Panc1 (cell line): ENCODE data around the gene TUBG1. TPM values are rescaled to one million over a fixed set of nuclear protein-coding genes. Genes with fewer than 3 reads are reported as not detected.

Experiments used
- ATAC-seq: fragments of 200-7000 bp; cut with Tn5 transposase; 2 replicates; pipeline ENCODE4 v1.9.1; 2020; ENCODE audit warnings: mild to moderate bottlenecking, moderate library complexity
- BruUV-seq: library from RNA; stranded (reverse); fragments of 400-500 nt; replicated peaks from 2 replicates; lab custom pipeline; 2021; lab: Mats Ljungman, UMichigan
- CTCF ChIA-PET: fragments of 300-600 bp; sonication (Branson Sonifier 250); formaldehyde crosslinking; loops from one replicate; lab custom pipeline; 2022; ENCODE audit warnings: antibody characterized with exemption; lab: Charles Lee
- POLR2A ChIA-PET: fragments of 300-600 bp; sonication (Branson Sonifier 250); formaldehyde crosslinking; loops from one replicate; lab custom pipeline; 2022; ENCODE audit warnings: antibody characterized with exemption; lab: Charles Lee
- DNase-seq: peaks from one replicate; pipeline ENCODE4 v3.0.0-alpha.2; 2010; ENCODE audit warnings: low read depth, low spot score
- H3K27ac ChIP-seq: 2 replicates; pipeline ENCODE4 v1.5.1; 2011; ENCODE audit warnings: mild to moderate bottlenecking, low read length, inconsistent platforms
- H3K27me3 ChIP-seq: fragments of 200-500 bp; sonication (Bioruptor generic); 2 replicates; pipeline ENCODE4 v1.6.0; 2014; ENCODE audit warnings: low read length, inconsistent platforms; ENCODE audit not compliant: control insufficient read depth, insufficient read depth
- H3K36me3 ChIP-seq: fragments of 200-500 bp; sonication (Bioruptor generic); 2 replicates; pipeline ENCODE4 v1.5.1; 2014; ENCODE audit warnings: inconsistent platforms, mild to moderate bottlenecking, low read length, moderate library complexity; ENCODE audit not compliant: control insufficient read depth, insufficient read depth
- H3K4me1 ChIP-seq: 2 replicates; pipeline ENCODE4 v1.5.1; 2011; ENCODE audit warnings: inconsistent platforms, mild to moderate bottlenecking, low read length, moderate library complexity; ENCODE audit not compliant: control insufficient read depth, insufficient read depth
- H3K4me3 ChIP-seq, 2 experiments: 2 replicates each; pipeline ENCODE4 v1.5.1; 2011 to 2012; ENCODE audit warnings: low read depth in 2 of 2, low read length in 2 of 2, mild to moderate bottlenecking in 2 of 2, inconsistent platforms in 1 of 2, moderate library complexity in 1 of 2
- H3K9me3 ChIP-seq: fragments of 200-500 bp; sonication (Bioruptor generic); 2 replicates; pipeline ENCODE4 v1.5.1; 2014; ENCODE audit warnings: low read depth, mild to moderate bottlenecking, inconsistent platforms, low read length, moderate library complexity; ENCODE audit not compliant: control insufficient read depth, insufficient read depth
- POLR2AphosphoS5 ChIP-seq: IDR thresholded peaks from 2 replicates; pipeline ENCODE4 v1.6.1; 2012; ENCODE audit warnings: mild to moderate bottlenecking, low read depth, low read length, moderate library complexity
- SIN3A ChIP-seq: IDR thresholded peaks from 2 replicates; pipeline ENCODE4 v1.6.1; 2012; ENCODE audit warnings: low read depth, mild to moderate bottlenecking, low read length, moderate library complexity, borderline replicate concordance; ENCODE audit not compliant: insufficient read depth
- TCF7L2 ChIP-seq: IDR thresholded peaks from 2 replicates; pipeline ENCODE4 v1.6.1; 2011; ENCODE audit warnings: mild to moderate bottlenecking, low read depth, low read length, inconsistent platforms
- in situ Hi-C: cut with HindIII; loops from 2 replicates; pipeline ENCODE4 v1.10.0; 2016; ENCODE audit warnings: low sequenced_read_pairs, low pct_unique_long_range_greater_than_20kb
- intact Hi-C: fragments of 100-400 bp; cut with micrococcal nuclease; formaldehyde crosslinking; loops from one replicate; pipeline ENCODE4 v1.10.0; 2022; ENCODE audit not compliant: unreplicated experiment
- total RNA-seq: library from RNA; stranded (reverse); gene quantifications from one replicate; pipeline ENCODE4 v1.2.1, GENCODE V29; 2021; ENCODE audit not compliant: unreplicated experiment
- TF ChIP-seq, protein P1 (sequence below): fragments of 450-650 bp; IDR thresholded peaks from 2 replicates; pipeline ENCODE4 v1.5.1; 2017; ENCODE audit warnings: mild to moderate bottlenecking
- TF ChIP-seq, protein P2 (sequence below), 2 experiments: IDR thresholded peaks; 2 replicates each; pipeline ENCODE4 v1.6.1; 2011 to 2012; ENCODE audit warnings: low read depth in 2 of 2, control low read depth in 1 of 2, low read length in 1 of 2, mild to moderate bottlenecking in 1 of 2, moderate library complexity in 1 of 2; ENCODE audit not compliant: insufficient read depth in 1 of 2

TUBG1 gene
- total RNA-seq, 1 experiment from 2014 or later = 99.8 TPM

DNA sequence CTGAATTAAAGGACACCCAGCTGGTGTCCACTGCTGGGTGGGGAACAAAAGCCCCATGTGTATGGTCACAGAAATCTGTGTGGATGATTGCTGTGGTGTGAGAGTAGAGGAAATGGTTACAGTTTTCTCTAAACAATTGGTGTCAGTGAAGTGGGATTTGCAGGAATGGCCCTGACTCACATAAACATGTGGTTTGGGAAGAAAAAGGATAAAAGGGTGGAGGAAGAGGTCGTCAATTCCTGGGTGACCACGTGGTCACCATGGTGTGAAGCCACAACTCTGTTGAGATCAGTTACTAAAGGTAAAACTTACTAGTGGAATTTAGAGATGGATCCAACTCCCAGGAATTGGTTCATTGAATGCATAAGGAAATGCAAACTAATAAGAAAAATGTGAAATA is 46.0 kb downstream of the TUBG1 start:
- no TSS peak for BruUV-seq

DNA sequence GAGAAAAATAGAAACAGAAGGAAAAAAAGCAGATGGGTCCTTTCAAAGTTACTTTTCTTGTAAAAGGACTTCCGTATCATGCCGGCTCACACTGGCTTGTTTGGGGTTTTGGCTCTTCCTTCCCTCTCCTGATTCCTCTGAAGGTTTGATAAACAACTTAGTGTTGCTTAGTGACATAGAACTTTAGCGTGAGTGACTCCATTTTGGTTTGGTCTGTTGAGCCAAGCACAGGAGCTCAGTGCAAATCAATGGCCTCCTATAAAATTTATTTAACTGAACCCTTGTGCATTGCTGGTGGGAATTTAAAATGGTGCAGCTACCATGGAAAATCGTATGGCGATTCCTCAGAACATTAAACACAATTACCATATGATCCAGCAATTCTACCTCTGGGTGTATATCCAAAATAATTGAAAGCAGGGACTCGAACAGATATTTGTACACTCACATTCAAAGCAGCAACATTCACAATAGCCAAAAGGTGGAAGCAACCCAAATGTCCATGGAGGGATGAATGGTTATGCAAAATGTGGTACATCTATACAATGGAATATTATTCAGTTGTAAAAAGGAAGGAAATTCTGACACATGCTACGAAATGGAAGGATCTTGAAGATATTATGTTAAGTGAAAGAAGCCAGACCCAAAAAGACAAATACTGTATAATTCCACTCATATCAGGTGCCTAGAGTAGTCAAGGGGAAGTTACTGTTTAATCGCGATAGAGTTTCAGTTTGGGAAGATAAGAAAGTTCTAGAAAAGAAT is 48.5 kb downstream of the TUBG1 start:
- H3K4me1 ChIP-seq = peaks cover 9% of the 10 kb centered on the region
- H3K36me3 ChIP-seq = no peaks in the 10 kb centered on the region; the same call in 1 of the 2 replicates
- CTCF ChIA-PET = no interaction called here
- in situ Hi-C loops = no loop called here
- DNase-seq = no peak
- BruUV-seq = no TSS peak
- ATAC-seq = no peak
- no peaks in the 10 kb centered on the region for H3K27me3 ChIP-seq
- H3K9me3 ChIP-seq = no peaks in the 10 kb centered on the region
- H3K27ac ChIP-seq = no peak overlapping the region; the same call in 1 of the 2 replicates
- TF ChIP-seq, protein P1, sequence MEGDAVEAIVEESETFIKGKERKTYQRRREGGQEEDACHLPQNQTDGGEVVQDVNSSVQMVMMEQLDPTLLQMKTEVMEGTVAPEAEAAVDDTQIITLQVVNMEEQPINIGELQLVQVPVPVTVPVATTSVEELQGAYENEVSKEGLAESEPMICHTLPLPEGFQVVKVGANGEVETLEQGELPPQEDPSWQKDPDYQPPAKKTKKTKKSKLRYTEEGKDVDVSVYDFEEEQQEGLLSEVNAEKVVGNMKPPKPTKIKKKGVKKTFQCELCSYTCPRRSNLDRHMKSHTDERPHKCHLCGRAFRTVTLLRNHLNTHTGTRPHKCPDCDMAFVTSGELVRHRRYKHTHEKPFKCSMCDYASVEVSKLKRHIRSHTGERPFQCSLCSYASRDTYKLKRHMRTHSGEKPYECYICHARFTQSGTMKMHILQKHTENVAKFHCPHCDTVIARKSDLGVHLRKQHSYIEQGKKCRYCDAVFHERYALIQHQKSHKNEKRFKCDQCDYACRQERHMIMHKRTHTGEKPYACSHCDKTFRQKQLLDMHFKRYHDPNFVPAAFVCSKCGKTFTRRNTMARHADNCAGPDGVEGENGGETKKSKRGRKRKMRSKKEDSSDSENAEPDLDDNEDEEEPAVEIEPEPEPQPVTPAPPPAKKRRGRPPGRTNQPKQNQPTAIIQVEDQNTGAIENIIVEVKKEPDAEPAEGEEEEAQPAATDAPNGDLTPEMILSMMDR = no peak
- TF ChIP-seq, protein P2, sequence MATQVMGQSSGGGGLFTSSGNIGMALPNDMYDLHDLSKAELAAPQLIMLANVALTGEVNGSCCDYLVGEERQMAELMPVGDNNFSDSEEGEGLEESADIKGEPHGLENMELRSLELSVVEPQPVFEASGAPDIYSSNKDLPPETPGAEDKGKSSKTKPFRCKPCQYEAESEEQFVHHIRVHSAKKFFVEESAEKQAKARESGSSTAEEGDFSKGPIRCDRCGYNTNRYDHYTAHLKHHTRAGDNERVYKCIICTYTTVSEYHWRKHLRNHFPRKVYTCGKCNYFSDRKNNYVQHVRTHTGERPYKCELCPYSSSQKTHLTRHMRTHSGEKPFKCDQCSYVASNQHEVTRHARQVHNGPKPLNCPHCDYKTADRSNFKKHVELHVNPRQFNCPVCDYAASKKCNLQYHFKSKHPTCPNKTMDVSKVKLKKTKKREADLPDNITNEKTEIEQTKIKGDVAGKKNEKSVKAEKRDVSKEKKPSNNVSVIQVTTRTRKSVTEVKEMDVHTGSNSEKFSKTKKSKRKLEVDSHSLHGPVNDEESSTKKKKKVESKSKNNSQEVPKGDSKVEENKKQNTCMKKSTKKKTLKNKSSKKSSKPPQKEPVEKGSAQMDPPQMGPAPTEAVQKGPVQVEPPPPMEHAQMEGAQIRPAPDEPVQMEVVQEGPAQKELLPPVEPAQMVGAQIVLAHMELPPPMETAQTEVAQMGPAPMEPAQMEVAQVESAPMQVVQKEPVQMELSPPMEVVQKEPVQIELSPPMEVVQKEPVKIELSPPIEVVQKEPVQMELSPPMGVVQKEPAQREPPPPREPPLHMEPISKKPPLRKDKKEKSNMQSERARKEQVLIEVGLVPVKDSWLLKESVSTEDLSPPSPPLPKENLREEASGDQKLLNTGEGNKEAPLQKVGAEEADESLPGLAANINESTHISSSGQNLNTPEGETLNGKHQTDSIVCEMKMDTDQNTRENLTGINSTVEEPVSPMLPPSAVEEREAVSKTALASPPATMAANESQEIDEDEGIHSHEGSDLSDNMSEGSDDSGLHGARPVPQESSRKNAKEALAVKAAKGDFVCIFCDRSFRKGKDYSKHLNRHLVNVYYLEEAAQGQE (IDR thresholded peaks at IDR 0.05; ENCODE audit: insufficient read depth in 1 of 2, low read depth in 2 of 2, low read length in 1 of 2) = no peak
- TF ChIP-seq TCF7L2 = no peak
- TF ChIP-seq POLR2AphosphoS5 = no peak
- no peak for TF ChIP-seq SIN3A
- POLR2A ChIA-PET = no interaction called here
- intact Hi-C loops = no loop called here
- H3K4me3 ChIP-seq = no peak overlapping the region

More for the DNA sequence above, 46.0 kb downstream of the TUBG1 start:
- Histone ChIP-seq H3K9me3 (no peaks in the 10 kb centered on the region), H3K4me1 (peaks cover 5% of the 10 kb centered on the region), H3K27ac (no peak overlapping the region), H3K36me3 (no peaks in the 10 kb centered on the region; the same call in 1 of the 2 replicates), H3K4me3 (no peak overlapping the region), H3K27me3 (no peaks in the 10 kb centered on the region)
- in situ Hi-C loops (no loop called here), intact Hi-C loops (no loop called here)
- ChIA-PET POLR2A (no interaction called here), CTCF (no interaction called here)
- ATAC-seq (no peak), DNase-seq (no peak)
- no peak for TF ChIP-seq POLR2AphosphoS5
- no peak for TF ChIP-seq TCF7L2
- TF ChIP-seq, protein P1 = no peak
- TF ChIP-seq, protein P2 (IDR thresholded peaks at IDR 0.05; ENCODE audit: insufficient read depth in 1 of 2, low read depth in 2 of 2, low read length in 1 of 2) = no peak
- TF ChIP-seq SIN3A = no peak
